Keratinocyte (primary cell): ENCODE data around the gene DTWD2. TPM values are rescaled to one million over a fixed set of nuclear protein-coding genes. Genes with fewer than 3 reads are reported as not detected.

Source experiments
- DNase-seq: peaks from one replicate; pipeline ENCODE4 v3.0.0-alpha.2; 2011; ENCODE audit warnings: low read depth, missing footprints, low spot score
- FAIRE-seq: peaks from 2 replicates; lab custom pipeline; 2011; peaks lifted over from hg19 to GRCh38; lab: Jason Lieb, UNC
- H2AFZ ChIP-seq: 2 replicates; pipeline ENCODE4 v1.6.0; 2012; ENCODE audit warnings: low read length, control low read depth, inconsistent platforms; ENCODE audit not compliant: control insufficient read depth
- H3K27ac ChIP-seq: 2 replicates; pipeline ENCODE4 v1.5.1; 2011; ENCODE audit warnings: low read length; ENCODE audit not compliant: control insufficient read depth, insufficient read depth
- H3K27me3 ChIP-seq: 3 replicates; pipeline ENCODE4 v1.6.0; 2011; ENCODE audit warnings: low read length; ENCODE audit not compliant: control insufficient read depth, insufficient read depth; ENCODE audit errors: extremely low read depth
- H3K36me3 ChIP-seq, 2 experiments: 2 replicates in 1 of 2; 3 replicates in 1 of 2; pipeline ENCODE4 v1.5.1; 2011; ENCODE audit warnings: low read length in 2 of 2, mild to moderate bottlenecking in 1 of 2; ENCODE audit not compliant: control insufficient read depth in 2 of 2, insufficient read depth in 2 of 2; ENCODE audit errors: extremely low read depth in 1 of 2
- H3K4me1 ChIP-seq: 3 replicates; pipeline ENCODE4 v1.5.1; 2011; ENCODE audit warnings: low read length; ENCODE audit not compliant: control insufficient read depth, insufficient read depth; ENCODE audit errors: extremely low read depth
- H3K4me2 ChIP-seq: 3 replicates; pipeline ENCODE4 v1.6.0; 2011; ENCODE audit warnings: low read depth, low read length; ENCODE audit not compliant: control insufficient read depth, insufficient read depth; ENCODE audit errors: extremely low read depth
- H3K4me3 ChIP-seq, 3 experiments: fragments of 200-600 bp in 1 of 3; sonication (generic) in 1 of 3; 2 replicates in 2 of 3; 3 replicates in 1 of 3; pipeline ENCODE4 v1.5.1; 2011 to 2016; ENCODE audit warnings: low read length in 3 of 3, mild to moderate bottlenecking in 3 of 3, control low read depth in 2 of 3, inconsistent platforms in 1 of 3, low read depth in 1 of 3, mixed read lengths in 1 of 3, mixed run types in 1 of 3, moderate library complexity in 1 of 3; ENCODE audit not compliant: control insufficient read depth in 2 of 3, insufficient read depth in 2 of 3; ENCODE audit errors: extremely low read depth in 1 of 3
- H3K79me2 ChIP-seq: 2 replicates; pipeline ENCODE4 v1.6.0; 2012; ENCODE audit warnings: low read length; ENCODE audit not compliant: control insufficient read depth, insufficient read depth
- H3K9ac ChIP-seq: 3 replicates; pipeline ENCODE4 v1.6.0; 2011; ENCODE audit warnings: low read length; ENCODE audit not compliant: control insufficient read depth, insufficient read depth; ENCODE audit errors: extremely low read depth
- H3K9me1 ChIP-seq: 3 replicates; pipeline ENCODE4 v1.6.0; 2011; ENCODE audit warnings: low read length; ENCODE audit not compliant: control insufficient read depth, insufficient read depth; ENCODE audit errors: extremely low read depth
- H3K9me3 ChIP-seq: 2 replicates; pipeline ENCODE4 v1.5.1; 2012; ENCODE audit warnings: low read depth, low read length; ENCODE audit not compliant: control insufficient read depth
- H4K20me1 ChIP-seq: 3 replicates; pipeline ENCODE4 v1.6.0; 2011; ENCODE audit warnings: low read length; ENCODE audit not compliant: control insufficient read depth, insufficient read depth; ENCODE audit errors: extremely low read depth
- CTCF ChIP-seq, 3 experiments: IDR thresholded peaks in 1 of 3; conservative IDR thresholded peaks in 1 of 3; optimal IDR thresholded peaks in 1 of 3; 2 replicates in 2 of 3; 3 replicates in 1 of 3; pipeline versions ENCODE3 to v1.5.1; 2011; ENCODE audit warnings: low read length in 3 of 3, mild to moderate bottlenecking in 3 of 3, moderate library complexity in 2 of 3, control low read depth in 1 of 3, inconsistent platforms in 1 of 3; ENCODE audit not compliant: insufficient read depth in 2 of 3; ENCODE audit errors: extremely low read depth in 1 of 3
- EZH2 ChIP-seq: IDR thresholded peaks from one replicate; pipeline ENCODE4 v1.6.1; 2012; ENCODE audit warnings: inconsistent platforms, mild to moderate bottlenecking, low read length, moderate library complexity
- dilution Hi-C: fragments of 300-500 bp; cut with MboI; formaldehyde crosslinking; loops from one replicate; pipeline ENCODE4 v1.7.0; 2020; ENCODE audit warnings: low sequenced_read_pairs; ENCODE audit not compliant: extremely low pct_ligation_motif_present
- polyA plus RNA-seq, 5 experiments: library from polyadenylated mRNA; depleted of rRNA in 3 of 5; stranded (reverse) in 3 of 5; stranded (forward) in 1 of 5; unstranded in 1 of 5; fragments of >200 nt; gene quantifications; 1 replicate in 1 of 5; 2 replicates in 3 of 5; 3 replicates in 1 of 5; pipeline versions ENCODE4 v1.2.1 to v1.2.3, GENCODE V29; 2011 to 2012; ENCODE audit warnings: missing spikeins in 2 of 5, low read depth in 1 of 5, low replicate concordance in 1 of 5

DTWD2 gene
- polyA plus RNA-seq, 1 donor (not counting 4 experiments of a cell fraction or from before 2014, with no cell fraction given) = 2.9 TPM

GRCh38 chr5:118988866-118989180 is 476 bp upstream of the DTWD2 start:
- Histone ChIP-seq H3K4me2 (peak overlapping the region; percentile 79), H3K9me3 (no peaks in the 10 kb centered on the region), H3K79me2 (no peaks in the 10 kb centered on the region), H3K36me3 (no peaks in the 10 kb centered on the region), H3K27ac (peak overlapping the region; percentile 58), H3K4me3 (peak overlapping the region; percentile 62 to 70 (median 69)), H3K4me1 (peaks cover 28% of the 10 kb centered on the region), H4K20me1 (no peaks in the 10 kb centered on the region), H2AFZ (peak overlapping the region; percentile 21), H3K9ac (peak overlapping the region; percentile 68), H3K9me1 (no peaks in the 10 kb centered on the region), H3K27me3 (no peaks in the 10 kb centered on the region)
- no peak for FAIRE-seq
- TF ChIP-seq CTCF (optimal IDR thresholded peaks at IDR 0.05 in 1 of 3, IDR thresholded peaks at IDR 0.05 in 1 of 3, conservative IDR thresholded peaks at IDR 0.05 in 1 of 3; ENCODE audit: extremely low read depth in 1 of 3, insufficient read depth in 2 of 3, low read length in 3 of 3) (no peak), EZH2 (no peak)
- dilution Hi-C loops = no loop called here
- DNase-seq = no peak

GRCh38 chr5:118984602-118985001 is 3.7 kb downstream of the DTWD2 start:
- H3K36me3 ChIP-seq = no peaks in the 10 kb centered on the region
- H3K9me1 ChIP-seq = no peaks in the 10 kb centered on the region
- TF ChIP-seq EZH2 (no peak), CTCF (optimal IDR thresholded peaks at IDR 0.05 in 1 of 3, IDR thresholded peaks at IDR 0.05 in 1 of 3, conservative IDR thresholded peaks at IDR 0.05 in 1 of 3; ENCODE audit: extremely low read depth in 1 of 3, insufficient read depth in 2 of 3, low read length in 3 of 3) (no peak)
- H2AFZ ChIP-seq = no peak overlapping the region
- H3K27ac ChIP-seq = no peak overlapping the region
- FAIRE-seq (no peak), DNase-seq (no peak)
- no peaks in the 10 kb centered on the region for H3K79me2 ChIP-seq
- H4K20me1 ChIP-seq = no peaks in the 10 kb centered on the region
- H3K9me3 ChIP-seq = no peaks in the 10 kb centered on the region
- H3K4me3 ChIP-seq = no peak overlapping the region
- dilution Hi-C loops = no loop called here
- peaks cover 21% of the 10 kb centered on the region for H3K4me1 ChIP-seq
- no peak overlapping the region for H3K4me2 ChIP-seq
- H3K27me3 ChIP-seq = no peaks in the 10 kb centered on the region
- H3K9ac ChIP-seq = no peak overlapping the region
